ENCODE measurements around the gene TSHB. TPM values are rescaled to one million over a fixed set of nuclear protein-coding genes. Genes with fewer than 3 reads are reported as not detected.
A peak's percentile ranks its signal among the peaks of the same experiment; 100 is the strongest.

TSHB gene
- total RNA-seq, 2 experiments from 2014 or later = not detected

- Histone ChIP-seq H3K36me3 (ENCODE audit: insufficient read depth, low read length) (no peaks in the 10 kb centered on the region), H3K4me2 (ENCODE audit: low read length) (no peak overlapping the region), H3K4me3 (ENCODE audit: low read depth, low read length, poor library complexity, severe bottlenecking) (no peak overlapping the region), H3K4me1 (ENCODE audit: insufficient read depth, low read length, poor library complexity, severe bottlenecking) (no peaks in the 10 kb centered on the region), H4K20me1 (ENCODE audit: insufficient read depth, low read length) (no peaks in the 10 kb centered on the region), H3K9me2 (ENCODE audit: insufficient read depth, low read length) (no peaks in the 10 kb centered on the region), H2AFZ (ENCODE audit: low read length) (no peak overlapping the region), H3K9me3 (ENCODE audit: low read length) (no peaks in the 10 kb centered on the region), H3K27ac (ENCODE audit: low read depth, low read length, poor library complexity, severe bottlenecking) (no peak overlapping the region), H3K79me2 (ENCODE audit: insufficient read depth, low read depth, low read length) (no peaks in the 10 kb centered on the region)
- DNase-seq (ENCODE audit: low spot score) = no peak
- POLR2A ChIA-PET = no interaction called here
- CTCF ChIA-PET (ENCODE audit: unreplicated experiment) = no interaction called here
- intact Hi-C loops (cut with micrococcal nuclease; ENCODE audit: unreplicated experiment) = loop anchor here (5.0 kb wide), 1 partner anchor 64 kb away; no protein-coding TSS in a partner anchor
- BruUV-seq (replicated peaks) = no TSS peak
- no peak for TF ChIP-seq EZH2phosphoT487 (IDR thresholded peaks at IDR 0.05; ENCODE audit: borderline replicate concordance, low read depth, low read length)
- no peak for TF ChIP-seq CTCF (conservative IDR thresholded peaks at IDR 0.05; ENCODE audit: low read length)
Measured at GRCh38 chr1:115046751-115047150, 17.1 kb downstream of the TSHB start.

GRCh38 chr1:115051850-115052249 is 22.2 kb downstream of the TSHB start:
- CTCF ChIA-PET (ENCODE audit: unreplicated experiment) = no interaction called here
- Histone ChIP-seq H3K79me2 (ENCODE audit: insufficient read depth, low read depth, low read length) (no peaks in the 10 kb centered on the region), H4K20me1 (ENCODE audit: insufficient read depth, low read length) (no peaks in the 10 kb centered on the region), H3K4me2 (ENCODE audit: low read length) (no peak overlapping the region), H3K27ac (ENCODE audit: low read depth, low read length, poor library complexity, severe bottlenecking) (no peak overlapping the region), H3K4me1 (ENCODE audit: insufficient read depth, low read length, poor library complexity, severe bottlenecking) (no peaks in the 10 kb centered on the region), H3K9me2 (ENCODE audit: insufficient read depth, low read length) (no peaks in the 10 kb centered on the region), H3K36me3 (ENCODE audit: insufficient read depth, low read length) (no peaks in the 10 kb centered on the region), H3K4me3 (ENCODE audit: low read depth, low read length, poor library complexity, severe bottlenecking) (no peak overlapping the region), H2AFZ (ENCODE audit: low read length) (no peak overlapping the region), H3K9me3 (ENCODE audit: low read length) (no peaks in the 10 kb centered on the region)
- TF ChIP-seq EZH2phosphoT487 (IDR thresholded peaks at IDR 0.05; ENCODE audit: borderline replicate concordance, low read depth, low read length) (no peak), CTCF (conservative IDR thresholded peaks at IDR 0.05; ENCODE audit: low read length) (no peak)
- no TSS peak for BruUV-seq (replicated peaks)
- intact Hi-C loops (cut with micrococcal nuclease; ENCODE audit: unreplicated experiment) = loop anchor here (2.0 kb wide), 1 partner anchor 61 kb away; no protein-coding TSS in a partner anchor
- no peak for DNase-seq (ENCODE audit: low spot score)
- POLR2A ChIA-PET = interaction anchor here (1.2 kb wide), 1 partner anchor 30 kb away, joined by 3 read pairs; no protein-coding TSS in a partner anchor

GRCh38 chr1:115052454-115053083 is 22.9 kb downstream of the TSHB start:
- CTCF ChIA-PET (ENCODE audit: unreplicated experiment) = no interaction called here
- H3K9me2 ChIP-seq (ENCODE audit: insufficient read depth, low read length) = no peaks in the 10 kb centered on the region
- no peak overlapping the region for H2AFZ ChIP-seq (ENCODE audit: low read length)
- DNase-seq (ENCODE audit: low spot score) = peak; percentile 65
- TF ChIP-seq EZH2phosphoT487 (IDR thresholded peaks at IDR 0.05; ENCODE audit: borderline replicate concordance, low read depth, low read length) (no peak), CTCF (conservative IDR thresholded peaks at IDR 0.05; ENCODE audit: low read length) (peak; percentile 94)
- no peaks in the 10 kb centered on the region for H3K36me3 ChIP-seq (ENCODE audit: insufficient read depth, low read length)
- H3K4me3 ChIP-seq (ENCODE audit: low read depth, low read length, poor library complexity, severe bottlenecking) = no peak overlapping the region
- intact Hi-C loops (cut with micrococcal nuclease; ENCODE audit: unreplicated experiment) = loop anchor here (2.0 kb wide), 1 partner anchor 60 kb away; no protein-coding TSS in a partner anchor
- no peaks in the 10 kb centered on the region for H4K20me1 ChIP-seq (ENCODE audit: insufficient read depth, low read length)
- no peak overlapping the region for H3K4me2 ChIP-seq (ENCODE audit: low read length)
- H3K79me2 ChIP-seq (ENCODE audit: insufficient read depth, low read depth, low read length) = no peaks in the 10 kb centered on the region
- no peaks in the 10 kb centered on the region for H3K9me3 ChIP-seq (ENCODE audit: low read length)
- H3K27ac ChIP-seq (ENCODE audit: low read depth, low read length, poor library complexity, severe bottlenecking) = no peak overlapping the region
- BruUV-seq (replicated peaks) = no TSS peak
- POLR2A ChIA-PET = interaction anchor here (0.6 to 1.2 kb wide), 2 partner anchors 29 to 64 kb away, joined by 3 read pairs; no protein-coding TSS in a partner anchor
- H3K4me1 ChIP-seq (ENCODE audit: insufficient read depth, low read length, poor library complexity, severe bottlenecking) = no peaks in the 10 kb centered on the region

All from OCI-LY7 (cell line).